Fibroblast of mammary gland (primary cell): Measurements from ENCODE around the gene USP22.
"Not testable (repeated sequence)": the region's sequence is repeated elsewhere in the genome, so short reads cannot be mapped to it uniquely, and the experiment has no call there.

Experiments
- DNase-seq: peaks from one replicate; pipeline ENCODE4 v3.0.0-alpha.2; 2010; ENCODE audit warnings: low read depth
- H3K4me3 ChIP-seq: 2 replicates; pipeline ENCODE4 v1.5.1; 2011; ENCODE audit warnings: low read depth, mild to moderate bottlenecking, low read length, moderate library complexity; ENCODE audit not compliant: control insufficient read depth
- CTCF ChIP-seq: conservative IDR thresholded peaks from 2 replicates; pipeline ENCODE4 v1.5.1; 2011; ENCODE audit warnings: low read depth, low read length, inconsistent platforms; ENCODE audit not compliant: control insufficient read depth, insufficient read depth

The USP22 gene

DNA sequence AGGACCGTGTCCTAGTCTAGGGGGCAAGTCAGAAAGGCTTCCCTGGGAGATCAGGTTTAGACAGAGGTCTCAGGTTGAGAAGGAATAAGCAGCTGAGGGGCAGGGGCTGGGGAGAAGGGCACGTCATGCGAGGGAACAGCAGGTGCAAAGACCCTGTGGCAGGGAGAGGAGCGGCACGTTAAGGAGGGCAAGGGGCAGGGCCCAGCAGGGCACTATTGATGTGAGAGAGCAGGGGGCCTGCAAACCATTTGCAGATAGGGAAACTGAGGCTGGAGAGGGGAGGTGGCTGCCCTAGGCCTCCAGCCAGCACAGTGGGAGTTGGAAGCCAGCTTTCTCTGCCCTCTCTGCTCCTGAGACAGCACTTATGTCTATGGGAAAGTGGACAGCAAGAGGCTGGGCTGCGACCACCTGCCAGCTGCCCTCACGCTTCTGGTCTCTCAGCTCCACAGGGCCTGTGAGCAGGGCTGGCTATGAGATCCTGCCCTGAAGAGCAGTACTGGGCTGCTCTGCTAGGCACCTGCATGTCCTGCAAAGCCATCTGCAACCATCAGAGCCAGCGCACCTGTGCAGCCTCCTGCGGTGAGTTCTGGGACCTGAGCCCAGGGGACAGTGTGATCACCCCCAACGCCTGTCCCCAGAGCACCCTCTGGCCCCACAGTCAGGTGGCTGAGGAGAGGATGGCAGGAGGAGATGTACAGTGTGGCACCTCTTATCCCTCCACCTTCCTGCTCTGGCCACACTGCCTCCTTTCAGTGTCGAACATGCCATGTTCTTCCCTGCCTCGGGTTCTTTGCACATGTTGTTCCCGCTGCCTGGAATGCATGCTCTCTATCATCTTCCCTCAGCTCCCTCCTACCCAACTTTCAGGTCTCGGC lies 61.5 kb downstream of the USP22 start:
- no peak overlapping the region for H3K4me3 ChIP-seq
- no peak for TF ChIP-seq CTCF
- no peak for DNase-seq

DNA sequence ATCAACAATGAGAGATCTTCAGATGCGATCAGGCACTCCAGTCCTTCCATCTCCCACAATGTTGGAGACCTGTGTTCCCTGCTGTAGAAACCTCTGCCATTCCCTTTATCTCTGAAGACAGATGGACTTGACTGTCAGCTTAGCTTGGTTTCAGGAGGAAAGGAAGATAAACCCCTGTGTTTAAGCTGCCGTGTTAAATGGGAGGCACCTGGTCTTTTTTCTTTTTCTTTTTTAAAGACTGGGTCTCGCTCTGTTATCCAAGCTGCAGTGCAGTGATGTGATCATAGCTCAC lies 63.1 kb downstream of the USP22 start:
- no peak for TF ChIP-seq CTCF
- no peak overlapping the region for H3K4me3 ChIP-seq
- DNase-seq = no peak

GRCh38 chr17:20979007-20979791 lies 63.6 kb downstream of the USP22 start:
- H3K4me3 ChIP-seq, DNase-seq: not testable (repeated sequence)

DNA sequence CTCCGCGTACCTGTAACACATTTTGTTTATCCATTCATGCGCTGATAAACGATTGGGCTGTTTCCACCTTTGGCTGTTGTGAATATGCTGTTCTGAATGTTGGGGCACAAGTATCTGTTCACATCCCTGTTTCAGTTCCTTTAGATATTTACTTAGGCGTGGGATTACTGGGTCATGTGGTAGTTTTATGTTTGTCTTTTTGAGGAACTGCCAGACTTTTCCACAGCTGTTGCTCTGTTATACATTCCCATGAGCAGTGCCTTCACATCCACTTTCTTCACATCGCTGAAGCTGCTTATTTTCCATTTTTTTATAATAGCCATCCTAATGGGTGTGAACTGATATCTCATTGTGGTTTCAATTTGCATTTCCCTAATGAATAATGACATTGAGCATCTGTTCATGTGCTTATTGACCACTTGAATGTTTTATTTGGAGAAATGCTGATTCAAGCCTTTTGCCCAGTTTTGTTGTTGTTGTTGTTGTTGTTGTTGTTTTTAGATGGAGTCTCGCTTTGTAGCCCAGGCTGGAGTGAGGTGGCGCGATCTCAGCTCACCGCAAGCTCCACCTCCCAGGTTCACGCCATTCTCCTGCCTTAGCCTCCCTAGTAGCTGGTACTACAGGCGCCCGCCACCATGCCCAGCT lies 65.1 kb downstream of the USP22 start:
- not testable (repeated sequence) for H3K4me3 ChIP-seq, DNase-seq

- peak; percentile 64 for DNase-seq
- H3K4me3 ChIP-seq = no peak overlapping the region
- TF ChIP-seq CTCF = no peak
Observed at GRCh38 chr17:20975566-20975965, 67.2 kb downstream of the USP22 start.

GRCh38 chr17:20970329-20970728 lies 72.5 kb downstream of the USP22 start:
- no peak overlapping the region for H3K4me3 ChIP-seq
- no peak for TF ChIP-seq CTCF
- no peak for DNase-seq

DNA sequence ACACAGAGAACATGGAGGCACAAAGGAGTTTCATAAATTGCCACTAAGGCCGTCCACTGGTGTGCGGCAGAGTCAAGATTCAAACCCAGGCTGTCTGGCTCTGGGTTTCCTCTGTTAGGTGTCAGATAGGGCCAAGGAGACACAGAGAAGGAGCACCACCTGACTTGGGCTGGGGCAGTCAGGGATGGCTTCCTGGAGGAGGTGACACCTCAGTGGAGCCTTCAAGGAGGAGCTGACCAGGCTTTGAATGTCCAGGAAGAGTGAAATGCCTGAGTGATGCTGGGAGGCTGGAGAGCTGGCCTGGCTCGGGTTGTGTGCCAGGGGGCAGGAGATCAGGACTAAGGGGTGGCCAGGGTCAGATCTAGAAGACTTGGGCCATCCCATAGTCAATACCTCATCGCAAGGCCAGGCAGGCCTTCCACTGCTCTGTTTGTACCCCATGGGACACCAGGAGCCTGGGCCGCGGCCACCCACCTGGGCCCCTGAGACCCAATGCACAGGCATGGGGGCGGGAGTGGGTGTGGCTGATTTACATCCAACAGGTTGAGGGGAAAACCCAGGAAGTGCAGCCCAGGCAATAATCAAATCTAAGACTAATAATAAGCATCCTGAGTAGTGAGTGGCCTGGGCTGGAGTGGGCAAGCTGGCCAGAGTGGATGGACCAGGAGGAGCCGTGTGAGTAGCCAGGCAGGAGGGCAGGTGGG lies 73.7 kb downstream of the USP22 start:
- H3K4me3 ChIP-seq = no peak overlapping the region
- no peak for DNase-seq
- TF ChIP-seq CTCF = no peak
